Tibial nerve (tissue), 3 donors: ENCODE data around the gene DRAM1.

ENCODE experiments used
- POLR2A ChIP-seq, 2 donors: fragments of 450-650 bp; IDR thresholded peaks; one replicate each; pipeline ENCODE4 v1.6.1; 2017; ENCODE audit warnings: antibody characterized with exemption in 2 of 2, mild to moderate bottlenecking in 2 of 2, moderate library complexity in 2 of 2
- TF ChIP-seq, protein P1 (sequence below), 5 experiments: fragments of 200-600 bp in 3 of 5; fragments of 450-650 bp in 2 of 5; sonication (generic) in 3 of 5; IDR thresholded peaks; one replicate each; pipeline ENCODE4 v1.5.1; 2016 to 2019; ENCODE audit warnings: antibody characterized with exemption in 5 of 5, mild to moderate bottlenecking in 3 of 5, moderate library complexity in 2 of 5

GRCh38 chr12:101847325-101847724, 30.1 kb upstream of the DRAM1 start:
- TF ChIP-seq, protein P1, sequence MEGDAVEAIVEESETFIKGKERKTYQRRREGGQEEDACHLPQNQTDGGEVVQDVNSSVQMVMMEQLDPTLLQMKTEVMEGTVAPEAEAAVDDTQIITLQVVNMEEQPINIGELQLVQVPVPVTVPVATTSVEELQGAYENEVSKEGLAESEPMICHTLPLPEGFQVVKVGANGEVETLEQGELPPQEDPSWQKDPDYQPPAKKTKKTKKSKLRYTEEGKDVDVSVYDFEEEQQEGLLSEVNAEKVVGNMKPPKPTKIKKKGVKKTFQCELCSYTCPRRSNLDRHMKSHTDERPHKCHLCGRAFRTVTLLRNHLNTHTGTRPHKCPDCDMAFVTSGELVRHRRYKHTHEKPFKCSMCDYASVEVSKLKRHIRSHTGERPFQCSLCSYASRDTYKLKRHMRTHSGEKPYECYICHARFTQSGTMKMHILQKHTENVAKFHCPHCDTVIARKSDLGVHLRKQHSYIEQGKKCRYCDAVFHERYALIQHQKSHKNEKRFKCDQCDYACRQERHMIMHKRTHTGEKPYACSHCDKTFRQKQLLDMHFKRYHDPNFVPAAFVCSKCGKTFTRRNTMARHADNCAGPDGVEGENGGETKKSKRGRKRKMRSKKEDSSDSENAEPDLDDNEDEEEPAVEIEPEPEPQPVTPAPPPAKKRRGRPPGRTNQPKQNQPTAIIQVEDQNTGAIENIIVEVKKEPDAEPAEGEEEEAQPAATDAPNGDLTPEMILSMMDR (IDR thresholded peaks at IDR 0.05), result no peak
- TF ChIP-seq POLR2A (IDR thresholded peaks at IDR 0.05), result no peak
